HG03175 (cell line): ENCODE measurements around the gene CNOT8.

ENCODE experiments used
- ATAC-seq: cut with Tn5 transposase; IDR thresholded peaks from one replicate; pipeline ENCODE4 v1.9.1; 2021; ENCODE audit warnings: mild to moderate bottlenecking, moderate library complexity; ENCODE audit not compliant: unreplicated experiment

CNOT8 gene

GRCh38 chr5:154863291-154864080 lies 5.1 kb downstream of the CNOT8 start:
- no peak for ATAC-seq

GRCh38 chr5:154865466-154866184 lies 7.2 kb downstream of the CNOT8 start:
- ATAC-seq, result no peak

- no peak for ATAC-seq
Observed at GRCh38 chr5:154866841-154867240, 8.4 kb downstream of the CNOT8 start.

GRCh38 chr5:154868702-154869101 lies 10.3 kb downstream of the CNOT8 start:
- no peak for ATAC-seq

GRCh38 chr5:154871734-154872133 lies 13.3 kb downstream of the CNOT8 start:
- ATAC-seq, result no peak

- no peak for ATAC-seq
Observed at GRCh38 chr5:154873791-154874331, 15.4 kb downstream of the CNOT8 start.

- no peak for ATAC-seq
Observed at GRCh38 chr5:154878642-154879335, 20.4 kb downstream of the CNOT8 start.

GRCh38 chr5:154881986-154882385 lies 23.6 kb downstream of the CNOT8 start:
- ATAC-seq, result no peak

- ATAC-seq, result no peak
Observed at GRCh38 chr5:154884424-154884823, 26.0 kb downstream of the CNOT8 start.

- ATAC-seq, result no peak
Observed at GRCh38 chr5:154885439-154885838, 27.0 kb downstream of the CNOT8 start.

- ATAC-seq, result no peak
Observed at GRCh38 chr5:154892369-154892771, 33.9 kb downstream of the CNOT8 start.

- ATAC-seq, result no peak
Observed at GRCh38 chr5:154893381-154893780, 35.0 kb downstream of the CNOT8 start.

- ATAC-seq, result no peak
Observed at GRCh38 chr5:154895606-154896561, 37.5 kb downstream of the CNOT8 start.

GRCh38 chr5:154896562-154897165 lies 38.2 kb downstream of the CNOT8 start:
- ATAC-seq, result no peak

- ATAC-seq, result no peak
Observed at GRCh38 chr5:154898210-154898609, 39.8 kb downstream of the CNOT8 start.

GRCh38 chr5:154899151-154899816 lies 40.9 kb downstream of the CNOT8 start:
- no peak for ATAC-seq

GRCh38 chr5:154900066-154900465 lies 41.6 kb downstream of the CNOT8 start:
- no peak for ATAC-seq

- no peak for ATAC-seq
Observed at GRCh38 chr5:154901276-154901675, 42.8 kb downstream of the CNOT8 start.

- no peak for ATAC-seq
Observed at GRCh38 chr5:154901913-154902312, 43.5 kb downstream of the CNOT8 start.
